ENCODE measurements around the gene CEP162. TPM values are rescaled to one million over a fixed set of nuclear protein-coding genes. Genes with fewer than 3 reads are reported as not detected.

The CEP162 gene
- total and polyA plus RNA-seq, 2 donors (not counting 1 experiment from before 2014, with no cell fraction given): 1.8 to 13.4 TPM

- Mint-ChIP-seq H3K4me3 (no peak overlapping the region), H3K27ac (no peak overlapping the region), H3K27me3 (peaks cover 19% of the 10 kb centered on the region), H3K9me3 (ENCODE audit: insufficient read depth) (no peaks in the 10 kb centered on the region), H3K4me1 (no peaks in the 10 kb centered on the region)
- TF ChIP-seq EZH2 (IDR thresholded peaks at IDR 0.05; ENCODE audit: borderline replicate concordance, insufficient read depth, low read depth, low read length, poor library complexity, severe bottlenecking) (no peak), CTCF (IDR thresholded peaks at IDR 0.05) (no peak)
- no peaks in the 10 kb centered on the region for H3K9me3 ChIP-seq (ENCODE audit: control extremely low read depth in 1 of 3, control insufficient read depth in 2 of 3, insufficient read depth in 1 of 3, low read length in 2 of 3)
- no peaks in the 10 kb centered on the region for H3K27me3 ChIP-seq (replicated peaks in 1 of 4; ENCODE audit: control extremely low read depth in 1 of 4, control insufficient read depth in 3 of 4, insufficient read depth in 4 of 4, low read length in 3 of 4)
- POLR2A ChIA-PET: no interaction called here
- H3K4me1 ChIP-seq (ENCODE audit: control insufficient read depth in 2 of 2, insufficient read depth in 2 of 2, low read length in 2 of 2): no peaks in the 10 kb centered on the region
- no peak overlapping the region for H3K4me3 ChIP-seq (ENCODE audit: control extremely low read depth in 1 of 5, extremely low read depth in 1 of 5, insufficient read depth in 1 of 5, low read depth in 2 of 5, low read length in 4 of 5)
- 71% methylated on average over 1 of the region's 1 CpG for WGBS (ENCODE audit: insufficient coverage)
- intact Hi-C loops (cut with micrococcal nuclease): no loop called here
- no peak overlapping the region for H2AFZ ChIP-seq (ENCODE audit: insufficient read depth, low read depth, low read length, poor library complexity, severe bottlenecking)
- no peak overlapping the region for H3K9ac ChIP-seq (ENCODE audit: low read length)
- H3K27ac ChIP-seq (ENCODE audit: low read length in 2 of 2): no peak overlapping the region
- DNase-seq (no peak), ATAC-seq (ENCODE audit: low read depth) (no peak)
- H3K79me2 ChIP-seq (ENCODE audit: control insufficient read depth, insufficient read depth, low read length): no peaks in the 10 kb centered on the region
- H3K4me2 ChIP-seq (replicated peaks; ENCODE audit: low read depth, low read length, poor library complexity, severe bottlenecking): no peak overlapping the region
- CTCF ChIA-PET: no interaction called here
- no peaks in the 10 kb centered on the region for H4K20me1 ChIP-seq (ENCODE audit: control insufficient read depth, insufficient read depth, low read length, poor library complexity, severe bottlenecking)
- H3K36me3 ChIP-seq (replicated peaks in 1 of 2; ENCODE audit: control extremely low read depth in 1 of 2, control insufficient read depth in 1 of 2, extremely low read depth in 1 of 2, insufficient read depth in 2 of 2, low read length in 1 of 2): no peaks in the 10 kb centered on the region
Observed at GRCh38 chr6:84078335-84078734, 149.1 kb downstream of the CEP162 start.

- Histone ChIP-seq H4K20me1 (ENCODE audit: control insufficient read depth, insufficient read depth, low read length, poor library complexity, severe bottlenecking) (no peaks in the 10 kb centered on the region), H3K9ac (ENCODE audit: low read length) (no peak overlapping the region), H3K9me3 (ENCODE audit: control extremely low read depth in 1 of 3, control insufficient read depth in 2 of 3, insufficient read depth in 1 of 3, low read length in 2 of 3) (peaks cover 0 to 5% (median 0%) of the 10 kb centered on the region in 3 donors), H3K4me3 (ENCODE audit: control extremely low read depth in 1 of 5, extremely low read depth in 1 of 5, insufficient read depth in 1 of 5, low read depth in 2 of 5, low read length in 4 of 5) (no peak overlapping the region), H2AFZ (ENCODE audit: insufficient read depth, low read depth, low read length, poor library complexity, severe bottlenecking) (no peak overlapping the region), H3K27me3 (replicated peaks in 1 of 4; ENCODE audit: control extremely low read depth in 1 of 4, control insufficient read depth in 3 of 4, insufficient read depth in 4 of 4, low read length in 3 of 4) (peaks cover 0 to 3% (median 0%) of the 10 kb centered on the region in 4 experiments), H3K36me3 (replicated peaks in 1 of 2; ENCODE audit: control extremely low read depth in 1 of 2, control insufficient read depth in 1 of 2, extremely low read depth in 1 of 2, insufficient read depth in 2 of 2, low read length in 1 of 2) (no peaks in the 10 kb centered on the region), H3K27ac (ENCODE audit: low read length in 2 of 2) (no peak overlapping the region), H3K79me2 (ENCODE audit: control insufficient read depth, insufficient read depth, low read length) (no peaks in the 10 kb centered on the region), H3K4me2 (replicated peaks; ENCODE audit: low read depth, low read length, poor library complexity, severe bottlenecking) (no peak overlapping the region), H3K4me1 (ENCODE audit: control insufficient read depth in 2 of 2, insufficient read depth in 2 of 2, low read length in 2 of 2) (no peaks in the 10 kb centered on the region)
- Mint-ChIP-seq H3K27ac (no peak overlapping the region), H3K27me3 (peaks cover 23% of the 10 kb centered on the region), H3K9me3 (ENCODE audit: insufficient read depth) (no peaks in the 10 kb centered on the region), H3K4me1 (no peaks in the 10 kb centered on the region), H3K4me3 (no peak overlapping the region)
- ChIA-PET POLR2A (no interaction called here), CTCF (no interaction called here)
- TF ChIP-seq EZH2 (IDR thresholded peaks at IDR 0.05; ENCODE audit: borderline replicate concordance, insufficient read depth, low read depth, low read length, poor library complexity, severe bottlenecking) (no peak), CTCF (IDR thresholded peaks at IDR 0.05) (no peak)
- DNase-seq (no peak), ATAC-seq (ENCODE audit: low read depth) (no peak)
- intact Hi-C loops (cut with micrococcal nuclease): no loop called here
- WGBS (ENCODE audit: insufficient coverage): no CpG with 5 or more reads among the region's 2 CpGs
Observed at GRCh38 chr6:84077645-84078044, 149.8 kb downstream of the CEP162 start.
